COLO668 (cell line): Measurements from ENCODE around the gene MYO5B.
"Not testable (repeated sequence)": the region's sequence is repeated elsewhere in the genome, so short reads cannot be mapped to it uniquely, and the experiment has no call there.

Source experiments
- DNase-seq: peaks from one replicate; lab custom pipeline; 2025; ENCODE audit not compliant: unreplicated experiment; lab: John Stamatoyannopoulos, UW

Gene MYO5B

DNA sequence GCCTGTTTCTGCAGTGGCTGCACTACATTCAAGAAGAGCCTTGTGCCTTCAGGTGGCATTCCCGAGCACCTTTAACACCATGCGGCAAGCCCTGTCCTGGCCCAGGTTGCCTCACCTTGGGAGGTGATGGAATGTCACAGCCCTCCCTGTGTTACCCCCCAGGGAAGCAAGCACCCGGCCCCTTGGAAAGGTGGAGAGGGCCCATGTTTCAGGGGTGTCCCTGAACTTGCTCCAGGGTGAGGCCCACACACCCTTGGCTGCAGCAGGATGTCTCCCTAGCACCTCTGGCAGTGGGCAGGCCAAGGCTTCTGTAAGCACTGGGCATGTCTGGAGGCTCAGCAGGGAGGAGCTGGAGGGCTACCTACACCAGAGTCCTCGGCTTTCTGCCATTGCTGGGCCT is 352.3 kb downstream of the MYO5B start:
- no peak for DNase-seq

GRCh38 chr18:49841236-49842217 is 353.4 kb downstream of the MYO5B start:
- no peak for DNase-seq

GRCh38 chr18:49839012-49839411 is 355.9 kb downstream of the MYO5B start:
- no peak for DNase-seq

DNA sequence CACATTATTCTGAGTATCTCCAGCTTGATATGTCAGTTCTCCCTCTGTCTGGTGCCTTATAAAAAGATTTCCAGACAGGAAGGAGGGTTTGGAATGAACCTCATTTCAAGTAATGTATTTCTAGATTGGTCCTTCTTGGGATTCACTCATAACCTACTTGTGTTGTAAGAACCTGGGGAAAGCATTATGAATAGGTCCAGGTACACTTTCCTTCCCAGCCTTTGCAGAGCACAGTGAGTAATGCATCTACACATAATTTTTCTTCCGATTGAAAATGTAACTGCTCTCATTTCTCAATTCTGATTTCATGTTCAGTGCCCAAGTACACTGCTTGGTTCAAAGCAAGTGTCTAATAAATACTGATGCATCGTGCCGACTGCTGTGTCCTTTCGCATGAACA is 356.6 kb downstream of the MYO5B start:
- no peak for DNase-seq

DNA sequence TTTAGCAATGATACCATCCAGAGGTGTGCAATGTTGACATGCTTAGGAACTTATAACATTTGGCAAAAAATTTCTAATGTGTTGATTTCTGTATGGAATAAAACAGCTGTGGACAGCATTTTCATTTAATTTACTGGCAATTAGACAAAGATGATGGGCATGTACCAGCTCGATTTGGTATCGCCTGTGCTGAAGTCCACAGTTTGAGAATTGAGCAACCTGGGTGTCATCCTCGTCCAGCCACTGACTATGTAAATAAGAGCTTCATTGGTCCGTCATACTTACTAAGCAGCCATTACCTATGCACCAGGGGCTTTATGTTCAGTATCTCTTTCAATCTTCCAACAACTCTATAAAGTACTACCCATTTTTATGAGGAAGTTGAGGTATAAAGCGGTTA is 357.1 kb downstream of the MYO5B start:
- DNase-seq: no peak

GRCh38 chr18:49837316-49837835 is 357.6 kb downstream of the MYO5B start:
- DNase-seq: not testable (repeated sequence)

GRCh38 chr18:49835405-49835804 is 359.5 kb downstream of the MYO5B start:
- DNase-seq: no peak

GRCh38 chr18:49834258-49834657 is 360.7 kb downstream of the MYO5B start:
- no peak for DNase-seq

- no peak for DNase-seq
Observed at GRCh38 chr18:49833814-49834213, 361.1 kb downstream of the MYO5B start.

- DNase-seq: no peak
Observed at GRCh38 chr18:49832221-49832647, 362.7 kb downstream of the MYO5B start.

- no peak for DNase-seq
Observed at GRCh38 chr18:49827996-49828395, 367.0 kb downstream of the MYO5B start.

DNA sequence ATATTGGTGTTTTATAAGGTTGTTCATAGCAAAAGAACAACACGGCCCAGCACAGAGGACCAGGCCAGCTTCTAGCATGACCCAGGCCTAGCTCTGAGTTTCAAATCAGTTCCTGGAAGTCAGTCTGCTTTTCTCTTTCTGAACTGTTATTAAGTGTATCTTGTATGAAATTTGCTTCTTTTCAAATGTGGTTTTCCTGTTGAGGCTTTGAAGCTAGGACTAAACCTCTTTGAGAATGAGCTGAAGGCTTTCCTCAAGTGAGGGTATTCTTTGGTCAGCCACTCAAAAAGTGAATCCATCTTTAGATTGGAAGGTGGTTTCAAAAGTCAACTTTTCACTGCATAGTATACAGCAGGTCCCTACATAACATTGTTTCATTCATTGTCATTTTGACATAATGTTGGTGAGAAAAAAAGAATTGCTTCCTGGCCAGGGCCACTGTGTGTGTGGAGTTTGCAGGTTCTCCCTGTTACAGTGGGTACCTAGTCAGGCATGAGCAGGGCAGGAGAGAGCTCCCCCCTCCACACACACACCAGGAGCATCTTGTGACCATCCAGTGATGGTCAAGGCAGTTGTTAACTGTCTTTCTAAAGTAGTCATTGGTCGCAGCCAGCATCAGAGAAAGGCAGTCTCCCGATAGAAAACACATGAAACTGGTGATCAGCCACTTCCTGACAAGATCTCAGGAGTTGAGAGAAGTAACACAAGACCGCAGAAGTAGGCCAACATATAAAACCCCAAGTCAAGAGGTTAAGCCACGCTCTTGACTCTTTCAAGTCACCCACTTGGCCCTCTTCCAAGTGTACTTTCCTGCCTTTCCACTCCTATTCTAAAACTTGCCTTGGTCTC is 374.9 kb downstream of the MYO5B start:
- DNase-seq: no peak

DNA sequence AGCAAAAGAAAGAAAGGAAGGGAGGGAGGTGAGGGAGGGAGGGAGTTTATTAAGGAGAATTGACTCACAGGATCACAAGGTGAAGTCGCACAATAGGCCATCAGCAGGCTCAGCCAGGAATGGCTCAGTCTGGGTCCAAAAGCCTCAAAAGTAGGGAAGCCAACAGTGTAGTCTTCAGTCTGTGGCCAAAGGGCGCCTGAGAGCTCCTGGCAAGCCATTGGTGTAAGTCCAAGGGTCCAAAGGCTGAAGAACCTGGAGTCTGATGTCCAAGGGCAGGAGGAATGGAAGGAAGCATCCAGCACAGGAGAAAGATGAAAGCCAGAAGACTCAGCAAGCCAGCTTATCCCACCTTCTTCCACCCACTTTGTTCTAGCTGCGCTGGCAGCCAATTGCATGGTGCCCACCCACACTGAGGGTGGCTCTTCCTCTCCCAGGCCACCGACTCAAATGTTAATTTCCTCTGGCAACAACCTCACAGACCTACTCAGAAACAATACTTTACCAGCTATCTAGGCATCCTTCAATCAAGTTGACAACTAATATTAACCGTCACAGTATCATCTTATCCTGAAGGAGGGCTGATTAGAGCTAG is 375.8 kb downstream of the MYO5B start:
- no peak for DNase-seq

DNA sequence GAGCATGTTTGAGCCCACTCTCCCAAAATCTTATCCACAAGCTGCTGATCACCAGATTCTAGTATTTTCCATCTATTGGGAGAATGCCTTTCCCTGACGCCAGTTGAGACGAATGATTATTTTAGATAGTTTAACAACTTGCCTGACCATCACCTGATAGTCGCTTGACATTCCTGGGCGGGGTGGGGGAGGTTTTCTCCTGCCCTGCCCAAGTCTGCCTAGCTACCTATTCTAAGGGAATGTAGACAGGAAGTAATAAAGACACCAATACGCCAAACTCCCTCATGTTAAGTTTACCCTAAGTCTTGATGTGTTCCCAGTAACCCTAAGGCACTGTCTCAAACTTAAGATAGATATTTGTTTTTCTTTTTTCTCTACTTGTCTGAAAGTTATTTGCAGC is 377.0 kb downstream of the MYO5B start:
- no peak for DNase-seq

DNA sequence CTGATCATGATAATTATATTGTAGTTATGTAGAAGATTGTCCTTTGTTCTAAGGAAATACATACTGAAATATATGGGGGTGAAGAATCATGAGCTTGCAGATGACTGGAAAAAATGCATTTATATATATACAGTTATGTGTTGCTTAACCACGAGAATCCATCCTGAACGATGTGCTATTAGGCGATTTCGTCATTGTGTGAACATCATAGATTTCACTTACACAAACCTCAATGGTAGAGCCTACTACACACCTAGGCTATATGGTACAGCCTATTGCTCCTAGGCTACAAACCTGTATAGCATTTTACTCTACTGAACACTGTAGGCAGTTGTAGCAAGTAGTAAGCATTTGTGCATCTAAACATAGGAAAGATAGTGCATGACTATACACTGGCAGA is 379.0 kb downstream of the MYO5B start:
- DNase-seq: no peak

DNA sequence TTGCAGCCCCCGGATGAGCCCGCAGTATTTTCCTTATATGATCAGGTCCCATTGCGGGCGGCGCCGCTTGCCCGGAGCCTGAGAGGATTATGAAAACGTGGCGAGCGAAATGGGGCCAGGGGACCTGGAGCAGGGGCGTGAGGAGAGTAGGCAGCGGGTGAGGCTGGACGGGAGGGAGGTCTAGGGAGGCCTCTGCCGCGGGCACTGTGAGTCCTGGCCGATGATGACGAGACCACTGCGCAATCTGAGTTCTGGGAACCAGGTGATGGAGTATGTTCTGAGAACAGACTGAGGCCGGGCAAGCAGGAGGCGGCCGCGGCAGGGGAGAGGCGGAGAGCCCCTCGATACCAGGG is 380.8 kb downstream of the MYO5B start:
- DNase-seq: peak; percentile 75

GRCh38 chr18:49813319-49814146 is 381.4 kb downstream of the MYO5B start, which contains the start of gene ACAA2:
Gene ACAA2, minus strand, starts transcription at chr18:49813533. Its CDS starts 49 bp downstream, at chr18:49813484.
- DNase-seq: peak; percentile 88

GRCh38 chr18:49813069-49813318 is 382.0 kb downstream of the MYO5B start:
- peak; percentile 65 for DNase-seq

GRCh38 chr18:49812286-49813068 is 382.5 kb downstream of the MYO5B start:
- DNase-seq: no peak
